IPS-18a (cell line): ENCODE results near the gene MTERF2.
"Not testable (repeated sequence)": the region's sequence is repeated elsewhere in the genome, so short reads cannot be mapped to it uniquely, and the experiment has no call there.

Experiments used
- H3K27ac ChIP-seq: one replicate; pipeline ENCODE4 v1.5.1; 2013; ENCODE audit warnings: low read length
- H3K27me3 ChIP-seq: one replicate; pipeline ENCODE4 v1.6.1; 2013; ENCODE audit warnings: mild to moderate bottlenecking, low read length; ENCODE audit not compliant: control insufficient read depth, insufficient read depth
- H3K36me3 ChIP-seq: one replicate; pipeline ENCODE4 v1.6.1; 2013; ENCODE audit warnings: low read depth, low read length; ENCODE audit not compliant: control insufficient read depth
- H3K4me1 ChIP-seq: one replicate; pipeline ENCODE4 v1.6.1; 2013; ENCODE audit warnings: low read depth, low read length; ENCODE audit not compliant: control insufficient read depth
- H3K4me3 ChIP-seq: one replicate; pipeline ENCODE4 v1.5.1; 2013; ENCODE audit warnings: low read length
- H3K9ac ChIP-seq: one replicate; pipeline ENCODE4 v1.6.1; 2013; ENCODE audit warnings: mild to moderate bottlenecking, low read length, moderate library complexity
- H3K9me3 ChIP-seq: one replicate; pipeline ENCODE4 v1.6.1; 2013; ENCODE audit warnings: low read depth, low read length; ENCODE audit not compliant: control insufficient read depth

MTERF2 gene

DNA sequence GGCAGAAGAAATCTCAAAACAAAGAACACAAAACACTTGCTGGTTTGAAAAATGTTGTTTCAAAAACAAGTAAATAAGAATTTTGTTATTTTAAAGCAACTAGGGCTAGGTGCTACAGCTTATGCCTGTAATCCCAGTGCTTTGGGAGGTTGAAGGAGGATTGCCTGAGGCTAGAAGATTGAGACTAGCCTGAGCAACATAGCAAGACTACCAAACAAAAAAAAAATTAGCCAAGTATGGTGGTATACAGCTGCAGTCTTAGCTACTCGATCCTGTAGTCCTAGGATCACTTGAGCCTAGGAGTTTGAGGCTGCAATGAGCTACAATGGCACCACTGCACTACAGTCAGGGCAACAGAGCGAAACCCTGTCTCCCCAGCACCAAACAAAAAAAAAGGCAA, 32.6 kb upstream of the MTERF2 start:
- Histone ChIP-seq H3K36me3 (no peaks in the 10 kb centered on the region), H3K27ac (no peak overlapping the region), H3K9ac (no peak overlapping the region), H3K4me3 (no peak overlapping the region), H3K27me3 (no peaks in the 10 kb centered on the region), H3K4me1 (no peaks in the 10 kb centered on the region), H3K9me3 (no peaks in the 10 kb centered on the region)

GRCh38 chr12:107017042-107017441, 30.1 kb upstream of the MTERF2 start:
- H3K4me1 ChIP-seq: no peaks in the 10 kb centered on the region
- no peaks in the 10 kb centered on the region for H3K9me3 ChIP-seq

GRCh38 chr12:107014055-107014454, 27.1 kb upstream of the MTERF2 start:
- H3K9ac ChIP-seq: no peak overlapping the region
- H3K4me3 ChIP-seq: no peak overlapping the region
- no peaks in the 10 kb centered on the region for H3K36me3 ChIP-seq
- no peaks in the 10 kb centered on the region for H3K27me3 ChIP-seq
- H3K9me3 ChIP-seq: no peaks in the 10 kb centered on the region
- no peaks in the 10 kb centered on the region for H3K4me1 ChIP-seq
- no peak overlapping the region for H3K27ac ChIP-seq

More at GRCh38 chr12:107017042-107017441, 30.1 kb upstream of the MTERF2 start:
- no peak overlapping the region for H3K4me3 ChIP-seq
- no peak overlapping the region for H3K9ac ChIP-seq
- H3K27me3 ChIP-seq: no peaks in the 10 kb centered on the region
- no peak overlapping the region for H3K27ac ChIP-seq
- no peaks in the 10 kb centered on the region for H3K36me3 ChIP-seq

DNA sequence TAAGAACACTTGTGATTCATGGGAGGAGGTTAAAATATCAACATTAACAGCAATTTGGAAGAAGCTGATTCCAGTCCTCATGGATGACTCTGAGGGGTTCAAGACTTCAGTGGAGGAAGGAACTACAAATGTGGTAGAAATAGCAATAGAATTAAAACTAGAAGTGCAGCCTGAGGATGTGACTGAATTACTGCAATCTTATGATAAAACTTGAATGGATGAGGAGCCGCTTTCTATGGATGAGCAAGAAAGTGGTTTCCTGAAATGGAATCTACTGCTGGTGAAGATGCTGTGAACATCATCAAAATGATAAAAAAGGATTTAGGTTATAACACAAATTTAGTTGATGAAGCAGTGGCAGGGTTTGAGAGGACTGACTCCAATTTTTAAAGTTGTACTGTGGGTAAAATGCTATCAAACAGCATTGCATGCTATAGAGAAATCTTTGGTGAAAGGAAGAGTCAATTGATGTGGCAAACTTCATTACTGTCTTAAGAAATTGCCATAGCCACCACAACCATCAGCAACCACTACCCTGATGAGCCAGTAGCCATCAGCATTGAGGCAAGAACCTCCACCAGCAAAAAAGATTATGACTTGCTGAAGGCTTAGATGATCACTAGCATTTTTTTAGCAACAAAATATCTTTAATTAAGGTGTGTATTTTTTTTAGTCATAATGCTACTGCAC, 25.9 kb upstream of the MTERF2 start:
- Histone ChIP-seq H3K4me3 (no peak overlapping the region), H3K27ac (no peak overlapping the region), H3K4me1 (no peaks in the 10 kb centered on the region), H3K9me3 (no peaks in the 10 kb centered on the region), H3K9ac (no peak overlapping the region), H3K36me3 (no peaks in the 10 kb centered on the region), H3K27me3 (no peaks in the 10 kb centered on the region)

DNA sequence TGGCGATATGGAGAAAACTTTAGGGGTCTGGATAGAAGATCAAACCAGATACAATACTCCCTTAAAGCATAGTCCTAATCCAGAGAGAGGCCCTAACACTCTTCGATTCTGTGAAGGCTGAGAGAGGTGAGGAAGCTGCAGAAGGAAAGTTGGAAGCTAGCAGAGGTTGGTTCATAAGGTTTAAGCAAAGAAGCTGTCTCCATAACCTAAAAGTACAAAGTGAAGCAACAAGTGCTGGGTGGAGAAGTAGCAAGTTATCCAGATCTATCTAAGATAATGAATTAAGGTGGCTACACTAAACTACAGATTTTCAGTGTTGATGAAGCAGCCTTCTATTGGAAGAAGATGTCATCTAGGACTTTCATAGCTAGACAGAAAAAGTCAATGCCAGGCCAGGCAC, 24.6 kb upstream of the MTERF2 start:
- no peak overlapping the region for H3K27ac ChIP-seq

DNA sequence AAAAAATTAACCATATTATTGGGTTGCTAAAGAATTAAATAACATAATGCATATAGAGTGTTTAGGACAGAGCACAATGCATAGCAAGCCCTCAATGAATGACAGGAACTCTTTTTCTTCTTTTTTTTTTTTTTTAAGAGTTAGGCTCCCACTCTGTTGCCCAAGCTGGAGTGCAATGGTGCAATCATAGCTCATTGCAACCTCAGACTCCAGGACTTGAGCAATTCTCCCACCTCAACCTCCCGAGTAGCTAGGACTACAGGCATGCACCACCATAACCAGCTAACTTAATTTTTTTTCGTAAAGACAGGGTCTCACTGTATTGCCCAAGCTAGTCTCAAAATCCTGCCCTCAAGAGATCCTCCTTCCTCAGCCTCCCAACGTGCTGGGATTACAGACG, 20.5 kb upstream of the MTERF2 start:
- H3K36me3 ChIP-seq: no peaks in the 10 kb centered on the region
- H3K27me3 ChIP-seq: no peaks in the 10 kb centered on the region
- H3K4me3 ChIP-seq: no peak overlapping the region
- H3K9me3 ChIP-seq: no peaks in the 10 kb centered on the region
- H3K27ac ChIP-seq: no peak overlapping the region
- H3K9ac ChIP-seq: no peak overlapping the region
- H3K4me1 ChIP-seq: no peaks in the 10 kb centered on the region

More for the DNA sequence above, 24.6 kb upstream of the MTERF2 start:
- H3K4me3 ChIP-seq: no peak overlapping the region
- no peaks in the 10 kb centered on the region for H3K4me1 ChIP-seq
- no peaks in the 10 kb centered on the region for H3K27me3 ChIP-seq
- no peaks in the 10 kb centered on the region for H3K36me3 ChIP-seq
- H3K9ac ChIP-seq: no peak overlapping the region
- no peaks in the 10 kb centered on the region for H3K9me3 ChIP-seq

- not testable (repeated sequence) for H3K36me3 ChIP-seq, H3K27ac ChIP-seq, H3K27me3 ChIP-seq, H3K9ac ChIP-seq, H3K4me1 ChIP-seq, H3K4me3 ChIP-seq, H3K9me3 ChIP-seq
Observed at GRCh38 chr12:107002665-107003064, 15.7 kb upstream of the MTERF2 start.

GRCh38 chr12:106999446-106999845, 12.5 kb upstream of the MTERF2 start:
- Histone ChIP-seq H3K4me3 (no peak overlapping the region), H3K9me3 (no peaks in the 10 kb centered on the region), H3K36me3 (peaks cover 17% of the 10 kb centered on the region), H3K27ac (no peak overlapping the region), H3K9ac (no peak overlapping the region), H3K27me3 (no peaks in the 10 kb centered on the region), H3K4me1 (no peaks in the 10 kb centered on the region)

DNA sequence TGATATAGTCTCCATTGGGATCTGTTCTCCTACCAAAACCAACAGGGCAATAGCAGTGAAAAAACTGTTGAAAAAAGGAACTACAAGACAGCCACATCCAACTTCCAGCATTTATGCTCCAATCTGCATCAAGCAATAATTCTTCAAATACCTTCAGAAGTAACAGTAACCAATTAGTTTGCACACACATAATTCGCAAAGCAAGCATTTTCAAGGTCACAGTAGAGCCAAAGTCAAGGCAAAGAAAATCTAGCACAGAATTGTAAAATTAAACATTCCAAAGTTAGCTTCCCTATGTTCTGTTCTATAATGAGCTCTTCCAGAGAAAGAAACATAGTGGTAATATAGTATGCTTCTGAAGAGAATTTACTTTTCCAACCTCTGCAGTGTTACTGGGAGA, 11.0 kb upstream of the MTERF2 start:
- Histone ChIP-seq H3K27ac (no peak overlapping the region), H3K9me3 (no peaks in the 10 kb centered on the region), H3K9ac (no peak overlapping the region), H3K4me3 (no peak overlapping the region), H3K36me3 (peaks cover 22% of the 10 kb centered on the region), H3K4me1 (no peaks in the 10 kb centered on the region), H3K27me3 (no peaks in the 10 kb centered on the region)

DNA sequence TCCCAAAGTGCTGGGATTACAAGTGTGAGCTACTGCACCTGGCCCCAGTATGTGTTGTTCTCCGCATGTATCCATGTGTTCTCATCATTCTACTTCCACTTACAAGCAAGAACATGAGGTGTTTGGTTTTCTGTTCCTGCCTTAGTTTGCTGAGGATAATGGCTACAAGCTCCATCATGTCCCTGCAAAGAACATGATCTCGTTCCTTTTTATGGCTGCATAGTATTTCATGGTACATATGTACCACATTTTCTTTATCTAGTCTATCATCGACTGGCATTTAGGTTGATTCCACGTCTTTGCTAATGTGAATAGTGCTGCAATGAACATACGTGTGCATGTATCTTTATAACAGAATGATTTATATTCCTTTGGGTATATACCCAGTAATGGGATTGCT, 9.2 kb upstream of the MTERF2 start:
- H3K4me1 ChIP-seq, H3K4me3 ChIP-seq, H3K9ac ChIP-seq, H3K27me3 ChIP-seq, H3K27ac ChIP-seq, H3K9me3 ChIP-seq: not testable (repeated sequence)
- H3K36me3 ChIP-seq: peaks cover 22% of the 10 kb centered on the region

- H3K9ac ChIP-seq: no peak overlapping the region
- H3K27ac ChIP-seq: no peak overlapping the region
- H3K9me3 ChIP-seq: no peaks in the 10 kb centered on the region
- H3K4me3 ChIP-seq: no peak overlapping the region
- no peaks in the 10 kb centered on the region for H3K27me3 ChIP-seq
- H3K36me3 ChIP-seq: peaks cover 22% of the 10 kb centered on the region
- H3K4me1 ChIP-seq: no peaks in the 10 kb centered on the region
Observed at GRCh38 chr12:106994579-106995220, 7.8 kb upstream of the MTERF2 start.

DNA sequence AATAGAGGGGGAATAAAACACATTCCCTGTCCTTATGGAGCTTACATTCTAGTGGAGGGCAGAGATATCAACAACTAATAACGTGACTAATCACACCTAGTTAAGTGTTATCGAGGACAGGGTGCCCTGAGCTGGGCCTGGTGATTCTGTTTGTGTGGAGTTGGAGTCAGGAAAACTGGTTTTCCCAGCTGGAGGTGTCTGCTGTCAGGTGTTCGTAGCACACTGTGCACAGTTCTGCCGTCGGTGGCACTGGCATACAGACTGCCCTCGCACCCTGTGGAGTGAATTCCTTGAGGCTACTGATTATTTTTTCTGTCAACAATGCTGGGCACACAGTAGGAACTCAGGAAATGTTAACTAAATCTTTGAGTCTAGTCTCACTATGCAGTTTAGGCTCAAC, 900 bp upstream of the MTERF2 start:
- H3K27ac ChIP-seq: no peak overlapping the region
- no peaks in the 10 kb centered on the region for H3K9me3 ChIP-seq
- H3K27me3 ChIP-seq: no peaks in the 10 kb centered on the region
- H3K4me3 ChIP-seq: no peak overlapping the region
- H3K4me1 ChIP-seq: peaks cover 12% of the 10 kb centered on the region
- H3K36me3 ChIP-seq: no peaks in the 10 kb centered on the region
- H3K9ac ChIP-seq: no peak overlapping the region
